Esophagus squamous epithelium (tissue), 5 donors: ENCODE measurements around the gene PLXND1. TPM values are rescaled to one million over a fixed set of nuclear protein-coding genes. Genes with fewer than 3 reads are reported as not detected.

Experiments
- DNase-seq: peaks from one replicate; lab custom pipeline; 2025; lab: John Stamatoyannopoulos, UW
- H3K27ac ChIP-seq, 4 donors: fragments of 200-600 bp; sonication (generic); one replicate each; pipeline ENCODE4 v1.5.1; 2016 to 2019; ENCODE audit warnings: mild to moderate bottlenecking in 1 of 4
- H3K27me3 ChIP-seq, 4 donors: fragments of 200-600 bp; sonication (generic); 1 replicate in 3 of 4; 2 replicates in 1 of 4; pipeline versions ENCODE4 v1.5.1 to v1.6.0; 2017 to 2021; ENCODE audit warnings: antibody characterized with exemption in 1 of 4
- H3K36me3 ChIP-seq, 3 donors: fragments of 200-600 bp; sonication (generic); one replicate each; pipeline ENCODE4 v1.5.1; 2016 to 2019
- H3K4me1 ChIP-seq, 3 donors: fragments of 200-600 bp; sonication (generic); one replicate each; pipeline ENCODE4 v1.5.1; 2017 to 2019
- H3K4me3 ChIP-seq, 4 donors: fragments of 200-600 bp; sonication (generic); 1 replicate in 3 of 4; 2 replicates in 1 of 4; pipeline ENCODE4 v1.5.1; 2016 to 2019; ENCODE audit warnings: mild to moderate bottlenecking in 2 of 4, moderate library complexity in 1 of 4
- H3K9me3 ChIP-seq, 3 donors: fragments of 200-600 bp; sonication (generic); one replicate each; pipeline ENCODE4 v1.5.1; 2016 to 2019
- POLR2A ChIP-seq, 4 donors: fragments of 450-650 bp; IDR thresholded peaks; one replicate each; pipeline ENCODE4 v1.6.1; 2017; ENCODE audit warnings: antibody characterized with exemption in 4 of 4, mild to moderate bottlenecking in 4 of 4, moderate library complexity in 3 of 4
- WGBS, 2 donors: methylation state at CpG; one replicate each; pipeline ENCODE4 v1.1.5; 2018; 5-methylcytosine and 5-hydroxymethylcytosine counted together
- intact Hi-C: fragments of 100-400 bp; cut with DNase I; formaldehyde crosslinking; loops from one replicate; pipeline ENCODE4 v1.15.0; 2022
- total RNA-seq, 4 donors: library from RNA; depleted of rRNA; stranded (reverse); fragments of >200 nt; gene quantifications; one replicate each; pipeline ENCODE4 v1.1.0, GENCODE V29; 2016
- TF ChIP-seq, protein P1 (sequence below), 6 experiments: fragments of 450-650 bp in 4 of 6; fragments of 200-600 bp in 2 of 6; sonication (generic) in 2 of 6; IDR thresholded peaks; one replicate each; pipeline ENCODE4 v1.5.1; 2016 to 2019; ENCODE audit warnings: antibody characterized with exemption in 6 of 6, mild to moderate bottlenecking in 4 of 6, moderate library complexity in 4 of 6
- donor health status: DM: yes; HTN: yes; CAD: no.

Gene PLXND1
- total RNA-seq, 4 donors from 2014 or later = 4.5 to 66.0 (median 24.4) TPM

DNA sequence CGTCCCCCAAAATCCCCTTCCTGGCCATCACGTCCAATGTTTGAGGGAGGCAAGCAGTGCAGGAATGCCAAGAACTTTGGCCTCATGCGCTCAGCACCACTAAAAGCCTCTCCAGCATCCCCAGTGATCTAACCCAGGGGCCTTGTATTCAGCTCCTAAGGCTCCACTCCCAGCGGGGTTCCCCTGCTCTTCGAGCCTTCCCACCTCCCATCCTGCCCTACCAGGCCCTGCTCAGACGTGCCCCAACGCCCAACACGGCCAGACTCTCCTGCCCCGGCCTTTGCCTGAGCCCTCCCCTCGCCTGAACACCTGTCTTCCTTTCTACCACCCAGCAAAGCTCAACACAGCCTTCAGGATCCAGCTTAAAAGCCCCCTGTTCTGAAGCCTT is 30.5 kb downstream of the PLXND1 start:
- 53 to 78% methylated on average over 8 to 10 of the region's 10 CpGs for WGBS, 2 donors

DNA sequence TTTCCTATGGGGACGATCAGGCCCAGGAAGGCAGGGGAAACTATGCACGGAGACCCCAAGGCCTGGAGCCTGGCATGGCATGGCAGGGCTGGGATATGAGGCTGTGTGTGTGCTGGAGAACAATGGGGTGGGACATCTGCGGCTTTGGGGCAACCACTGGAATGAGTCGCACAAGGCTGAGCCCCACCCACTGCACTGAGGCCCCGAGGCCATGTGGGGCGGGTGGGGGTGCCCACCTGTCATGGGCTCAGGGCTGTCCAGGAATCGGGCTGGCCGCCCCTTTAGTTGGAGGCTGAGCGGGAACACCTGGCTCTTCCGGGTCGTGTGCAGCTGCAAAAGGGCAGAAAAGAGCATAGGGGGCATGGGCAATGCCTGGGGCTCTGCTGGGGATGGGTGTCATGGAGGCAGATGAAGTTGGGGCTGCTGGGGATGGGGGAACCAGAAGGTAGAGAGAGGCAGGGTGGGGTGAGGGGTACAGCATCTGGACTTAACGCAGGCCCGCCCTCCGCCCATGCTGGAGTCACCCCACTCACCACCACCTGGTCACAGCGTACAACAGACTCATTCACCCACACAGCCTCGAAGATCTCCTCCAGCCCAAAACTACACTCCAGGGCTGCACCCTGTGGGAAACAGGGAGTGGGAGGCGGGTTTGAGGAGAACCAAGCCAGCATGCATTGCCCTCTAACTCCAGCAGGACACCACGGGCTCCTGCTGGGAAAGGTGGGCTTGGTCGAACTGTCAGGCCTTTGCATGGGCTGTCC is 31.1 kb downstream of the PLXND1 start:
- H3K36me3 ChIP-seq = peaks cover 0 to 69% (median 8%) of the 10 kb centered on the region in 3 donors

More for the DNA sequence above, 30.5 kb downstream of the PLXND1 start:
- intact Hi-C loops = no loop called here
- H3K27ac ChIP-seq = peak overlapping the region in 3 of 4 donors; percentile 42 to 80 (median 74)
- no peaks in the 10 kb centered on the region for H3K27me3 ChIP-seq
- no peak for TF ChIP-seq POLR2A (IDR thresholded peaks at IDR 0.05)
- TF ChIP-seq, protein P1, sequence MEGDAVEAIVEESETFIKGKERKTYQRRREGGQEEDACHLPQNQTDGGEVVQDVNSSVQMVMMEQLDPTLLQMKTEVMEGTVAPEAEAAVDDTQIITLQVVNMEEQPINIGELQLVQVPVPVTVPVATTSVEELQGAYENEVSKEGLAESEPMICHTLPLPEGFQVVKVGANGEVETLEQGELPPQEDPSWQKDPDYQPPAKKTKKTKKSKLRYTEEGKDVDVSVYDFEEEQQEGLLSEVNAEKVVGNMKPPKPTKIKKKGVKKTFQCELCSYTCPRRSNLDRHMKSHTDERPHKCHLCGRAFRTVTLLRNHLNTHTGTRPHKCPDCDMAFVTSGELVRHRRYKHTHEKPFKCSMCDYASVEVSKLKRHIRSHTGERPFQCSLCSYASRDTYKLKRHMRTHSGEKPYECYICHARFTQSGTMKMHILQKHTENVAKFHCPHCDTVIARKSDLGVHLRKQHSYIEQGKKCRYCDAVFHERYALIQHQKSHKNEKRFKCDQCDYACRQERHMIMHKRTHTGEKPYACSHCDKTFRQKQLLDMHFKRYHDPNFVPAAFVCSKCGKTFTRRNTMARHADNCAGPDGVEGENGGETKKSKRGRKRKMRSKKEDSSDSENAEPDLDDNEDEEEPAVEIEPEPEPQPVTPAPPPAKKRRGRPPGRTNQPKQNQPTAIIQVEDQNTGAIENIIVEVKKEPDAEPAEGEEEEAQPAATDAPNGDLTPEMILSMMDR (IDR thresholded peaks at IDR 0.05) = no peak
- no peak for DNase-seq
- peaks cover 14 to 34% (median 20%) of the 10 kb centered on the region in 3 donors for H3K4me1 ChIP-seq
- H3K36me3 ChIP-seq = peaks cover 0 to 70% (median 3%) of the 10 kb centered on the region in 3 donors
- no peak overlapping the region for H3K4me3 ChIP-seq
- no peaks in the 10 kb centered on the region for H3K9me3 ChIP-seq

DNA sequence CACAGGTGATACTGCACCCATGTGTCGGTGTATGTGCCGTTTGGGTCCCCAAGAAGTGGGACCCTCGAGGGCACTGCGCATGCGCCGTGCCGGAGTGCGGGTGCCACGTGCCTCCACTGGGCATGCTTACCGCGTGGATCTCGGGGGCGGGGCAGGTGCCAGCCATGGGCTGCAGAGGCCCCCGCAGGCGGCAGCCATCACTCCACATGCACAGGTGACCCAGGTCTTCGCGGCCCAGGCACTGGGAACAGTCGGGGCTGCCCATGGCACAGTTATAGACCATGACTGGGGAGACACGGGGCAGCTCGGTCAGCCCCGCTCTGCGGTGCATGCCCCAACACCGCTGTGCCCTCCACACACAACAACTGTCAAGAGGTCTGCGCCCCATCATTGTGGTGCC is 32.3 kb downstream of the PLXND1 start:
- Histone ChIP-seq H3K9me3 (no peaks in the 10 kb centered on the region), H3K4me1 (peaks cover 14 to 34% (median 20%) of the 10 kb centered on the region in 3 donors), H3K27ac (no peak overlapping the region), H3K4me3 (no peak overlapping the region), H3K36me3 (peaks cover 0 to 70% (median 17%) of the 10 kb centered on the region in 3 donors), H3K27me3 (no peaks in the 10 kb centered on the region)
- TF ChIP-seq, protein P1 (IDR thresholded peaks at IDR 0.05) = no peak
- no peak for TF ChIP-seq POLR2A (IDR thresholded peaks at IDR 0.05)
- WGBS, 2 donors = 60 to 87% methylated on average over 2 to 4 of the region's 24 CpGs
- no peak for DNase-seq
- intact Hi-C loops = no loop called here

More for the DNA sequence above, 31.1 kb downstream of the PLXND1 start:
- TF ChIP-seq, protein P1 (IDR thresholded peaks at IDR 0.05) = no peak
- no peak for TF ChIP-seq POLR2A (IDR thresholded peaks at IDR 0.05)
- intact Hi-C loops = no loop called here
- 82 to 89% methylated on average over 5 to 6 of the region's 19 CpGs for WGBS, 2 donors
- peak overlapping the region in 2 of 4 donors; percentile 74 to 80 for H3K27ac ChIP-seq
- peaks cover 14 to 34% (median 20%) of the 10 kb centered on the region in 3 donors for H3K4me1 ChIP-seq
- H3K4me3 ChIP-seq = no peak overlapping the region
- no peak for DNase-seq
- no peaks in the 10 kb centered on the region for H3K9me3 ChIP-seq
- no peaks in the 10 kb centered on the region for H3K27me3 ChIP-seq

DNA sequence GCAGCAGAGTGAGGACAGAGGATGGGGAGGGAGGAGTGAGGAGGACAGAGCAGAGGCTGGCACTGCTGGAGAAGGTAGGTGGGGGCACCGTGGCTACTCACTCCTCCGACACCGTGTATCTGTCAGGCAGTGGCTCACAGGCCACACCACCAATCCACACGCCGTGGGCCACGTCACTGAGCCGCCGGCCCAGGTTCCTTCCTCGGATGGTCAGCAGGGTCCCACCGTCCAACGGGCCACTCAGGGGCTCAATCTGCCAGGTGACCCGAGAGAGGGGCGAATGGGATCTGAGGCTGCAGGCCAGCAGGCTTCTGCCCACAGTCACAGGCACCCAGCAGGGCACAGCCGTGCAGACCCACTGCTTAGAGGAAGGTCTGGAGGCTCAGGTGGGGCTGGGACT is 33.0 kb downstream of the PLXND1 start:
- no peak overlapping the region for H3K27ac ChIP-seq
- H3K9me3 ChIP-seq = no peaks in the 10 kb centered on the region
- no peak overlapping the region for H3K4me3 ChIP-seq
- DNase-seq = no peak
- no peaks in the 10 kb centered on the region for H3K27me3 ChIP-seq
- H3K4me1 ChIP-seq = peaks cover 14 to 27% (median 17%) of the 10 kb centered on the region in 3 donors
- H3K36me3 ChIP-seq = peaks cover 0 to 74% (median 17%) of the 10 kb centered on the region in 3 donors
- TF ChIP-seq, protein P1 (IDR thresholded peaks at IDR 0.05) = no peak
- no peak for TF ChIP-seq POLR2A (IDR thresholded peaks at IDR 0.05)
- WGBS, 2 donors = 83 to 89% methylated on average over 10 to 14 of the region's 14 CpGs
- intact Hi-C loops = no loop called here

DNA sequence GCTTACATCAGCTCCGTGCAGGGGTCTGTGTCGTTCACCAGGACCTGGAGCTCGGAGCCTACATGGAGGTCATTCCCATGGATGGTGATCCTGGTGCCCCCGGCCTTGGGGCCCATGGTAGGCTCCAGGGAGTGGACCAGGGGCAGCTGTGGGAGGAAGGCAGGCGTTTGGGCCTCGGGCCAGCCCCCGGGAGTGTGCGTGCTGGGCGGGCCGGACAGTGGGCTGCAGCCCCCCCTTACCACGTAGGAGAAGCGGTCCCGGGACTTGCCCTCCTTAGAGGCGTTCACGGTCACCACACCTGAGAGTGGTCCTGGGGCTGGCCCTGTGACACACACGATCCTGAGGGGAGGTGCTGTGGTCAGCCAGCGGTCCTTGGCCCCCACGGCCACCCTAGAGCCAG is 33.9 kb downstream of the PLXND1 start:
- H3K27me3 ChIP-seq = no peaks in the 10 kb centered on the region
- peaks cover 0 to 73% (median 17%) of the 10 kb centered on the region in 3 donors for H3K36me3 ChIP-seq
- intact Hi-C loops = no loop called here
- no peaks in the 10 kb centered on the region for H3K9me3 ChIP-seq
- WGBS, 2 donors = 20 to 67% methylated on average over 1 to 3 of the region's 18 CpGs
- no peak overlapping the region for H3K4me3 ChIP-seq
- no peak for TF ChIP-seq POLR2A (IDR thresholded peaks at IDR 0.05)
- TF ChIP-seq, protein P1 (IDR thresholded peaks at IDR 0.05) = no peak
- no peak for DNase-seq
- H3K27ac ChIP-seq = no peak overlapping the region
- H3K4me1 ChIP-seq = peaks cover 8 to 21% (median 10%) of the 10 kb centered on the region in 3 donors
